NCI-H146 treated with DMSO at 0.1 percent for 48 hours (cell line): ENCODE measurements around the gene SESN1.
A peak's percentile ranks its signal among the peaks of the same experiment; 100 is the strongest.
"Not testable (repeated sequence)": the region's sequence is repeated elsewhere in the genome, so short reads cannot be mapped to it uniquely, and the experiment has no call there.

Experiments used
- DNase-seq: peaks from one replicate; lab custom pipeline; 2025; ENCODE audit not compliant: unreplicated experiment; lab: John Stamatoyannopoulos, UW

SESN1 gene

DNA sequence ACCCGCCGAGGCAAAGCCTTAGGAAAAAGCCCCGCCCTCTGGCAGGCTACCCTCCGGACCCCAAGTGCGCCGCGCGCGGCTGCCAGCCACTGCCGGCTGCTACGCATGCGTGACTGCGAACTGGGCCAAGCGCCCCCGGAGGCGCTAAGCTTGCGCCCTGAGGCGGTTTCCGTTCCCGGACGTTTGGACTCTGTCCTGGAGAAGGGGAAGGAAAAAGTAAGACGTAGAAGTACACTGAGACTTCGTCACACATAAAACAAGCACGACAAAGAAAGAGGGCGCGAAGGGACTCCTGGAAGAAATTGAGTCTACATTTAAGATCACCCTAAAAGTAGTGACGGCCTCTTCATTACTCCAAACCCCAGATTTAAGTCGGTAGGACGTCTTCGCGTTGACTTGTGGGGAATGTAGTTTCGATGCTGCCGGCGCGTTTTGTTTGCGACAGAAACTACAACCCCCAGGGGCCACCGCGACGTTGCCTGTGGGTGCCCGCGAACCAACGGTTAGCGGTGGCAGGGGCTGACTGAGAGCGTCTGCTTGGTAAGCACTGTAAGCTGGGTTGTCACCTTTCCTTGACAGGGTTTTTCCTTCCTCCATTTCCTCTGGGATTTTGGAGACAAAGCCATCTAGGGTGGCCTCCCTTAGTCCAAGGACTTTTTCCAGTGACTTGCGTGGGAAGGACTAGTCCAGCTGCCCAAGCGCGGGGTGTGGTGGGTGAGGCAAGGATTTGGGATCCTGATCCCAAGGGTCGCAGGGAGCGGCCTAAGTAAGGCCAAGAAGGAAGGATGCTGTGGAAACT lies 589 bp upstream of the SESN1 start, which contains the start of gene CEP57L1:
CEP57L1 (plus strand) TSS at position 472 of the 799 bp plus-strand sequence. CDS start 49,715 bp downstream, outside the sequence.
- DNase-seq: peak; percentile 97

DNA sequence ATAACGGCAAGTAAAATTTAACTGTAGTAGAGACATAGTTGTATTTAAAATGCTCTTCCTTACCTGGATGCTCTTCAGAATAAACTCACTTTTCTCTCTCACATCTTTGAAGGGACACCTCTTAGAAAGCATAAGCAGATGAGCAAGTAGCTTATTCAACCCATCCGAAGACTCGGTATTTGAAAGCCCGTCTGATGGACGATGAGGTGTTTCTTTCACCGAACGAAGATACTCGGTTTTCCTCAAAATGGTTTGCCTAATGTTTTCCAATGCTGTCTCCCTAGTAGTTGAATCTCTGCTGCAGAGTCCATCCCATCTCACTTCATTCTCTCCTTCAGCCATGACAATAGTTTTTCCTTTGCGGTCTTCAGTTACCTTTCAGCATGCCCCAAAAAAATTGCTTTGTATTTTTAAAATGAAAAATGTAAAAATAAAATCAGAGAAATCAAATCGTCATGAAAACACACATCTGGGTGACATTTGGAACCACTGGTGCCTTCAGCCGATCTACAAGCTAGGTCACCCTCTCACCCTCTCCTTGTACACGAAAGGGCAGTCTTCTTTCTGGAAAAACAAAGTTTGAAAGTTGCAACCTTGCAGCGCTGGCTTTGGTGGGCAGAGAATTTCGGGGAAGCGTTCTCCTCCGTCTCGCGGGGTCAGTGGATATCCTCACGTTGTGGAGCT lies 772 bp downstream of the SESN1 start:
- no peak for DNase-seq

GRCh38 chr6:109092074-109092473 lies 2.6 kb downstream of the SESN1 start:
- DNase-seq: no peak

GRCh38 chr6:109091314-109092024 lies 3.2 kb downstream of the SESN1 start:
- DNase-seq: no peak

DNA sequence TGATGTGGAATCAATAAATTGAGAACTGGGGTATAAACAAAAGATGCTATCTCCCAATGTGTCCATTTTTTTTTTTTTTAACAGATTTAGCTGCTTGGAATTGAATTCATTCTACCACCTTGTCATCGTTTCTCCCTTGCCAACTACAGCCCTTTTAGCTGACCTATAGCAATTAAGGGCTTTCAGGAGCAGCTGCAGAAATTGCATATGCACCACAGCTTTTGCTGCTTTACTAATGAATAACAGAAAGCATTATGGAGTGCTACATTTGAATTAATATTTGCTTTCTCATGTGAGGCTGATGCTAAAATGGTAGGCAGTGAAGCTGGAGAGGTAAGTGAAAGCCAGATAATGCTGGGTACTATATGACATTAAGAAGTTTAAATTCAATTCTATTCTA lies 5.7 kb downstream of the SESN1 start:
- peak; percentile 12 for DNase-seq

DNA sequence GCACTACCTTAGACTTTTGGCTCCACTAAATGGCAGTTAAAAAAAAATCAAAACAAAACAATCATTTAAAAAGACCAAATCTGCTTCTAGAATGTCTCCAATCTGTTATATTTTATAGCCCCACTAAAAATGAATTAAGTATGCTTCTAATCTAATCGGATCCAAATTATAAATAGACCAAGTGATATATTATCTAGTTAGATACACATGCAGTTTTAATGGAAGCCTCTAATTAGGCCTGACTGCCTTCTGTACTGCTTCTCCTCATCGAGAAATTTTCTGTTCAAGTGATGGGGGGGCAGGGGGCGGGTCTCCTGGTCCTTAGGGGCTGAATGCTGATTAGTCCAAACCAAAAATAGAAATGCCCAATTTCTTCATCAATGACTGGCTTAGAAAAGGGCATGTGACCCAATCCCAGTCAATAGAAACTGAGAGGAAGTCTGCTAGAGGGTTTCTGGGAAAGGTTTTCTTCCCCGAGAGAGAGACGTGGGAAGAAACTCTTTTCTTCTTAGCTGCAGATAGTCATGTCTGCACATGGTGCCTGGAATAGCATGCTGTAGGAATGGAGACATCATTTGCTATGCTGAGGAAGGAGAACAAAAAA lies 6.9 kb downstream of the SESN1 start:
- DNase-seq: no peak

GRCh38 chr6:109084146-109084545 lies 10.5 kb downstream of the SESN1 start:
- DNase-seq: not testable (repeated sequence)

DNA sequence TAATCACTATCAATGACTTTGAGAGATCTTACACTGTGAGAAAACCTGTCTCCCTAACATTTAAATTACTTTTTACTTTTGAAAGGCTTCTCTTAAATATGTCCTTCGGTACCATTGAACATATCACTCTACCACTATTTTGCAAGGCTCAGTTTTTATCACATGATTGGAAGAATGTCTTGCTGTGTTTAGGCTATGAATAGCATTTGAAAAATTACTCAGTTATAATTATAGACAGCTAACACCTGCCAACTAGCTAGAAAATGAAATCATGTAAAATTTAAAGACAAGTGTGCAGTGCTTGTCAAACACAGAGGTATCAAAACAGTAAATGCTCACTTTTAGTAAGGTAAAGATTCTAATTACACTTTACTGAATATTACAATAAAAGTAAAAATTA lies 11.0 kb downstream of the SESN1 start:
- no peak for DNase-seq

DNA sequence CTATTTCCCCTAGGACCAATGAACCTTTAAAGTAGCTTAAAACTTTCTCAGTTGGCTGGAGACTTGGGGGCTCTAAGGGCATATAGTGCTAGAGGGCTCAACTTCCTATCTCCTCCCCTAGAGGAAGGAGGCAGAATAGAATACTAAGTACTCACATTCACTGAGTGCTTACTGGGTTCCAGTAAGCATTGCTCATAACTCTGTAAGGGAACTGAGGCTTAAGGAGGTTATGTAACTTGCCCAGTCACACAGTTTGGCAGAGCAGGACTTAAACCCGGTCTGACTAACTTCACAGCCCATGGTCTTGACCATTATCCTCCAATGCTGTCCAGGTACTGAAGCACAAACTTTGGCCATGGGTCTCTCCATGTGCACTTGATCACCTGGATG lies 12.5 kb downstream of the SESN1 start:
- no peak for DNase-seq

DNA sequence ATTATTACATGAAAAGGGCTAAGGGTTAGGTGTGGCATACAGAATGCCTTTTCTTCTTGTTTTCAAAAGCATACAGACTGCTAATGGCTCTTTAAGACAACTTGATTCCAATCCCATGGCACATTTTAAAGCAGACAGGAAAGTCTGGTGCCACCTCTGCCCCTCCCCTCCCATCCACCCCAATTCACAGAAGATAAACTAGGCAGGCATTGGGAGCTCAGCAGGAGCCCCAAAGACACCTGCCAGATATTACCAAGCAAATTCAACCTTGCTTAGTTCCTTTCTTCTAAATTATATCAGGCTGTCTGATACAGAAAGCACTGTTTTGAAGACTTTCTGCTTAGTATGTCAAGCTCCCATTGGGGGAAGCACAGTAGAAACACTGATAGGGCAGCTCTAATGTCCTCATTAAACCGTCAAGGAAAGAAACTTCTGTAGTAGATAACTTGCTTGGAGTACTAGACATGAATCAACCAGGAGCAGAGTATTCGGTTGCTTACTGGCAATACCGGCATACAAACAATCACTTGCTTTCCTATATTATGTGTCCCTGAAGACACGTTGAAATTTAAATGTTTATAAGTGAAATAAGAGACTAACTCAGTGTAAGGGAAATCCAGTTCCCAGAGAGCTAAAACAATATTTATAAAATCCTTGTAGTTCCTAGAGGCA lies 13.0 kb downstream of the SESN1 start:
- DNase-seq: no peak

- DNase-seq: no peak
Measured at GRCh38 chr6:109081026-109081425, 13.6 kb downstream of the SESN1 start.

GRCh38 chr6:109079981-109080380 lies 14.7 kb downstream of the SESN1 start:
- no peak for DNase-seq

DNA sequence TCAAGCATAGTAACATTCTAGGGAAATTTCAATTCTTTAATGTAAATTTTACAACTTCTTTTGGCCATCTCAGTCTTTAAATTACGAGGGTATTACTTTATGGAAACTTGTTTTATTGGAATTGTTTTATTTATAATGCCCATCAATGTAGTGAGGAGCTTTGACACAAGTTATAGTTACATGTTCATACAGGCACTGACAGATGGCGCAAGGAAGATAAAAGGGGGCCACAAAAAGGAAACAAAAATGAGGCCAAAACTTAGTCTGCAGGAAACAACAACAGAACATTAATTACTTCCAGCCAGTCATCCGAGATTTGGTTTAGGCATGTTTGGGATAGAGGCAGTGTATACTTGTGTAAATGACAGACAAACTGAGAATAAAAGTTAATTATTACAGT lies 18.3 kb downstream of the SESN1 start:
- no peak for DNase-seq

GRCh38 chr6:109075934-109076333 lies 18.7 kb downstream of the SESN1 start:
- DNase-seq: no peak

DNA sequence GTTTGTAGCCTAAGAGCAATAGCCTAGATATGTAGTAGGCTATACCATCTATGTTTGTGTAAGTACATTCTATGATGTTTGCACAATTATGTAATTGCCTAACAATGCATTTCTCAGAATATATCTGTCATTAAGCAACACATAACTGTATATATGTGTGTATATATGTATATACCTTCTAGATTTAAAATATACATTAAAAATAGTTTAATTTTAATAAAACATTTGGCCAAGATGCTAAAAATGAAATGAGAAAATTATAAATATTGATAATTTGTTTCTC lies 20.6 kb downstream of the SESN1 start:
- DNase-seq: no peak

GRCh38 chr6:109073344-109074132 lies 21.1 kb downstream of the SESN1 start:
- DNase-seq: peak; percentile 58

GRCh38 chr6:109071125-109071917 lies 23.3 kb downstream of the SESN1 start:
- no peak for DNase-seq

DNA sequence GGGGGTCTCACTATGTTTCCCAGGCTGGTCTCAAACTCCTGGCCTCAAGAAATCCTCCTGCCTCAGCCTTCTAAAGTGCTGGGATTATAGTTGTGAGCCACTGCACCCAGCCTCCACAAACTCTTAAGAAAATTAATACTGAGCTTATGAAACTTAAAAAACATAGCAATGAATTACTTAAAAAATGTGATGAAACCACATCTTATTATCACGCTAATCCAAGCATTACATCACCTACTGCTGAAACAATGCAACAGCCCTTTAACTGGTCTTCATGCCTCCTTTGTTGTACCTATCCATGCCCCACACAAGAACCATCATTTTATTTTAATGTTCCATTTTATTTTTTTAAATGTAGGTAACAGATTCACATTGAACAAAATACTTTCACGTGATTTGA lies 24.9 kb downstream of the SESN1 start:
- no peak for DNase-seq

- DNase-seq: no peak
Measured at GRCh38 chr6:109062767-109063352, 31.8 kb downstream of the SESN1 start.
